ENCODE measurements around the gene CLIC5. TPM values are rescaled to one million over a fixed set of nuclear protein-coding genes. Genes with fewer than 3 reads are reported as not detected.

The CLIC5 gene
- total RNA-seq, 4 donors from 2014 or later, result 0.45 to 2.6 (median 1.6) TPM

DNA sequence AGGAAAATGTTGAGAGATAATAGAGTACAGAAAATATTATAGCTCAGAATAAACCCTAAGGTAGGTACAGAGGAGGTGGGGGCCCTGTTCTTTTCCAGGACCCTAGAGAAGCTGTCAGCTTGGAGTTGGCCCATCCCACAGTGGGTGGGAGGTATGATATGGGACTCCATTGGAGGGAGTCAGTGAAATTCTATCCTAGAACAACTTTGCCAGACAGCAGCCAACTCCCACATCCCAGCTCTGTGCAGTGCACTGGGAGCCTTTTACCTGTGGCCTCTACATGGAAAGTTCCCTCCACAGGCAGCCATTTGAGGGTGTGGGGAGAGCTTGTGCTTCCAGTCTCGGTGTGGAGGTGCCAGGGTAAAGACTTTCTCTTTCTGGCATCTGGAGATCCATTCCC is 36.8 kb upstream of the CLIC5 start:
- Histone ChIP-seq H3K4me1 (no peaks in the 10 kb centered on the region), H3K9me3 (no peaks in the 10 kb centered on the region), H3K27me3 (no peaks in the 10 kb centered on the region), H3K27ac (peak overlapping the region; percentile 48), H3K4me3 (no peak overlapping the region), H3K36me3 (no peaks in the 10 kb centered on the region)
- no peak for DNase-seq (ENCODE audit: low spot score in 2 of 2)
- WGBS, result 80% methylated on average over 1 of the region's 1 CpG
- no peak for TF ChIP-seq EP300 (IDR thresholded peaks at IDR 0.05)
- no peak for TF ChIP-seq POLR2AphosphoS5 (IDR thresholded peaks at IDR 0.05)
- TF ChIP-seq, protein P1, sequence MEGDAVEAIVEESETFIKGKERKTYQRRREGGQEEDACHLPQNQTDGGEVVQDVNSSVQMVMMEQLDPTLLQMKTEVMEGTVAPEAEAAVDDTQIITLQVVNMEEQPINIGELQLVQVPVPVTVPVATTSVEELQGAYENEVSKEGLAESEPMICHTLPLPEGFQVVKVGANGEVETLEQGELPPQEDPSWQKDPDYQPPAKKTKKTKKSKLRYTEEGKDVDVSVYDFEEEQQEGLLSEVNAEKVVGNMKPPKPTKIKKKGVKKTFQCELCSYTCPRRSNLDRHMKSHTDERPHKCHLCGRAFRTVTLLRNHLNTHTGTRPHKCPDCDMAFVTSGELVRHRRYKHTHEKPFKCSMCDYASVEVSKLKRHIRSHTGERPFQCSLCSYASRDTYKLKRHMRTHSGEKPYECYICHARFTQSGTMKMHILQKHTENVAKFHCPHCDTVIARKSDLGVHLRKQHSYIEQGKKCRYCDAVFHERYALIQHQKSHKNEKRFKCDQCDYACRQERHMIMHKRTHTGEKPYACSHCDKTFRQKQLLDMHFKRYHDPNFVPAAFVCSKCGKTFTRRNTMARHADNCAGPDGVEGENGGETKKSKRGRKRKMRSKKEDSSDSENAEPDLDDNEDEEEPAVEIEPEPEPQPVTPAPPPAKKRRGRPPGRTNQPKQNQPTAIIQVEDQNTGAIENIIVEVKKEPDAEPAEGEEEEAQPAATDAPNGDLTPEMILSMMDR (IDR thresholded peaks at IDR 0.05), result no peak
- TF ChIP-seq POLR2A (IDR thresholded peaks at IDR 0.05), result no peak

DNA sequence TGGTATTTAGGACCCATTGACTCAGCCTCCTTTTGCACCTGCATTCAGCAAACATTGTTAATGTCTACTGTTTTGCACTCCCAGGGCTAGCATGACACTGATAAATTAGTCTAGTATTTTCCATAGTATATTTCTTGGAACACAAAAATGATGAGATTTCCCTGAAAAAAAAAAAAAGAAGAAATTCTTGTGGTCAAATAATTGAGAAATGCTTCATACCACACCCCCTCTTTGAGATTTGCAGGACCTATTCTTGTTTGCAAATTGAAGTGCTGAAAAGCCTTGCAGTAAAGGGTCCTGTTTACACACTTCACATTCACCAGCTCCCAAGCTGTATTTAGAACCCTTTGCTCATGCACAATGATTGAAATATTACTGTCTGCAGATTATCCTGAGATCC is 36.3 kb upstream of the CLIC5 start:
- H3K27ac ChIP-seq, result no peak overlapping the region

DNA sequence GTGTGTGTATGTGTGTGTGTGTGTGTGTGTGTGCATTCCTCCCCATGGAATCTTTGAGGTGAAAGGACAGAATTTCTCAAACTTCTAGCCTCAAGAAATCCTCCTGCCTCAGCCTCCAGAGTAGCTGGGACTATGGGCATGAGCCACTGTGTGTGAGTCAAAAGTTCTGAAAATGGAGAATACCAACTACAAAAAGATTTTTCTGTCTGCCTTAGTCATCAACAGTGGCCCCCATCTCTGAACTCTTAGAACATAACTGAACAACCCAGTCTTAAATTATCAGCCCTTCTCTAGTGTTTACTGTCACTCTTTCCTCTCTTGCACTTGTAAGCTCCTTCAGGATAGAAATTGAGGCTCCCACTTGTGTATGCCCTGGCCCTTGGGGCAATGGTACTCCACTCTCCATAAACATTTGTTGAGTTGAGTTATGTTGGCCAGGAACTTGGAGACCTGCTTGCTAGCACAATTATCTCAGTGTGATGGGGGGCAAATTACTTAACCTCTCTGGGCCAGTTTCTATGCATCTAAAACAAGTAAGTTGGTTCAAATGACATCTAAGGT is 35.3 kb upstream of the CLIC5 start:
- Histone ChIP-seq H3K27ac (no peak overlapping the region), H3K4me1 (no peaks in the 10 kb centered on the region), H3K27me3 (no peaks in the 10 kb centered on the region), H3K36me3 (no peaks in the 10 kb centered on the region), H3K9me3 (no peaks in the 10 kb centered on the region), H3K4me3 (no peak overlapping the region)
- TF ChIP-seq POLR2A (IDR thresholded peaks at IDR 0.05) (no peak), POLR2AphosphoS5 (IDR thresholded peaks at IDR 0.05) (no peak), EP300 (IDR thresholded peaks at IDR 0.05) (no peak)
- TF ChIP-seq, protein P1 (IDR thresholded peaks at IDR 0.05), result no peak
- DNase-seq (ENCODE audit: low spot score in 2 of 2), result no peak

More for the DNA sequence above, 36.3 kb upstream of the CLIC5 start:
- H3K36me3 ChIP-seq, result no peaks in the 10 kb centered on the region
- TF ChIP-seq EP300 (IDR thresholded peaks at IDR 0.05) (no peak), POLR2A (IDR thresholded peaks at IDR 0.05) (no peak), POLR2AphosphoS5 (IDR thresholded peaks at IDR 0.05) (no peak)
- TF ChIP-seq, protein P1 (IDR thresholded peaks at IDR 0.05), result no peak
- H3K9me3 ChIP-seq, result no peaks in the 10 kb centered on the region
- H3K27me3 ChIP-seq, result no peaks in the 10 kb centered on the region
- DNase-seq (ENCODE audit: low spot score in 2 of 2), result no peak
- H3K4me1 ChIP-seq, result no peaks in the 10 kb centered on the region
- H3K4me3 ChIP-seq, result no peak overlapping the region

DNA sequence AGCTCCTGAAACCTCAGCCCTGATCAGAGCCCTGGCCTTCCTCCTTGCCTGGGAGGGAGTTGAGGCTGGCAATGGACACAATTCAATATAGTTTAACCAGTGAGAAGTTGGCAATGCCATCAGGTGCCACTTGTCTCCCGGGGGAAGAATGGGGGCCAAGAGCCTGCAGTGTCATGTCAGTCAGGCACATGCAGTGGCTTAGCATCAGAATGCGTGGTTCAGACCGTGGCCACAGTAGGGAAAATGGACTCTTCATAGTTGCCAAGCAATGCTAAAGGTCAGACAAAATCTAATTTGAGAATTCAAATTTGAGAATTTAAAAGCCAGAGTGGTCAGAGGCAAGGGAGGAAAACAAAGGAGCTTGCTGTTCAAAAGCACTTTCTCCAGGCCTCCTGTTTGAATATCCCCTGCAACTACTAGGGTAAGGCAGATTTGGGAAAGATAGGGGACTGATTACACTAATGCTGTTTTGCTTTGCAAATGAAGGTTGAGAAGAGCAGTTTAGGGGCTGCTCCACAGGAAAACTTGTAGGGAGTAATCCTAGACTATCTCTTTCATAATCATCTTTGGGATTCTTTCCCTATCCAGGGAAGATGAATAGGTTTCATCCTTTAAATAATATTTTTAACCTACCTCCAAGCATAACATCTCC is 33.1 kb upstream of the CLIC5 start:
- TF ChIP-seq, protein P1 (IDR thresholded peaks at IDR 0.05), result no peak
- TF ChIP-seq POLR2AphosphoS5 (IDR thresholded peaks at IDR 0.05), result no peak
- no peak for TF ChIP-seq EP300 (IDR thresholded peaks at IDR 0.05)
- no peak for TF ChIP-seq POLR2A (IDR thresholded peaks at IDR 0.05)
- DNase-seq (ENCODE audit: low spot score in 2 of 2), result no peak
- no peaks in the 10 kb centered on the region for H3K27me3 ChIP-seq
- no peak overlapping the region for H3K27ac ChIP-seq
- no peak overlapping the region for H3K4me3 ChIP-seq
- H3K4me1 ChIP-seq, result no peaks in the 10 kb centered on the region
- H3K9me3 ChIP-seq, result no peaks in the 10 kb centered on the region
- WGBS, result 75% methylated on average over 3 of the region's 3 CpGs
- no peaks in the 10 kb centered on the region for H3K36me3 ChIP-seq

DNA sequence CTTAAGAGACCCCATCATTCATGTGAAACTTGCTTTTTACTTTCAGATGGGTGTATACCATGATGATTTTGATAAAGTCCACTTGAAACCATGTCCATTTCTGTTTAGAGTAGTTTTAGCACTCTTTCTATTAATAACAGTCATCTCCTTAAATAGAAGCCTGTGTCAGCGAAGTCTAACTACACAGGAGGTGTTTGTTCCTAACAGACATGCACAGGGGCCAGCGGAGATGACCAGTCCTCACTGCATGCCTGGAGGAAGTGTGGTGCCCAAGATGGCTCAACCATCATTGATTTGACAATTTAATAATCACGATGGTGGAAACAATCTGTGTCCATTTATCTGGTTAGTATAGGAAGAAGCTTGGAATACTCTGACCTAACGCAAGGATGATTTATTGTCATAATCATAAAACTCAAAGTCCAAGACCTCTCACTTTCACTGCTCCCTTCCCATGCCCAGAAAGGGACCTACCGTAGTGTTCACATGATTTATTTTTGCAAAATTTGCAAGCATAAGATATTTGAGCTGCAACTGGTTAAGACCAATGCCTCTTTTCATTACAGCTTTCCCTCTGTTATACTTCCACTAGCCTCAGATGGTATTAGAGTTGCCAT is 31.0 kb upstream of the CLIC5 start:
- Histone ChIP-seq H3K4me1 (no peaks in the 10 kb centered on the region), H3K27ac (no peak overlapping the region), H3K9me3 (no peaks in the 10 kb centered on the region), H3K36me3 (no peaks in the 10 kb centered on the region), H3K4me3 (no peak overlapping the region), H3K27me3 (no peaks in the 10 kb centered on the region)
- TF ChIP-seq POLR2AphosphoS5 (IDR thresholded peaks at IDR 0.05) (no peak), POLR2A (IDR thresholded peaks at IDR 0.05) (no peak), EP300 (IDR thresholded peaks at IDR 0.05) (no peak)
- TF ChIP-seq, protein P1 (IDR thresholded peaks at IDR 0.05), result no peak
- WGBS, result 82% methylated on average over 5 of the region's 5 CpGs
- no peak for DNase-seq (ENCODE audit: low spot score in 2 of 2)

All from suprapubic skin (tissue), 4 donors.